GM21737 (cell line): ENCODE results near the gene PDZD2.
"Not testable (repeated sequence)": the region's sequence is repeated elsewhere in the genome, so short reads cannot be mapped to it uniquely, and the experiment has no call there.

Experiments
- ATAC-seq: cut with Tn5 transposase; IDR thresholded peaks from one replicate; pipeline ENCODE4 v1.9.1; 2021; ENCODE audit warnings: mild to moderate bottlenecking, moderate library complexity; ENCODE audit not compliant: unreplicated experiment

The PDZD2 gene

DNA sequence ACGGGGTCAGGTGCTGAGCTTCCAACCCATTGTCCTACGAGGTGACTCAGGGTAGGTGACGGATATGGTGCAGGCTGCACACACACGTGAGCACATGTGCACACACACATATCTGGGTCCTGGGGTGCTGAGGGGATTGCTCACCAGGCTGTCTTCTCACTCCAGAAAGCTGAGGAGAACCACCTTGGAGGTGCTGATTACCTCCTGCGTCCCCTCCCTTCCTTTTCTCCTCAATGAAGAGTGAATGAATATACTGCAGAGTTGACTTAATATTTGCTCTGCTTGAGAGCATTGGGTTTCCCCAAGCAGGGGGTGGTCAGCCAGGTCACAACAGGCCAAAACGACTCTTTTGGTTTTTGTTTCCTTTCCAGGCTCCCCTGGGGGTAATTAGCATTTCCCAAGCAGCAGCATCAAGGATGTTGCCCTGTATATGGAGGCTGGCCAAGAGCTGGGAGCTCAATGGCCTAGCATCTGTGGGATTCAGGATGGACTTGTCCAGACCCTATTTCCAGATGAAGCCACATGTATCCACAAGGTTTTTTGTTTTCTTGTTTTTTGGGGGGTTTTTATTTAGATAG is 49.7 kb downstream of the PDZD2 start:
- ATAC-seq, result no peak

- not testable (repeated sequence) for ATAC-seq
These were observed 52.5 kb downstream of the PDZD2 start for GRCh38 chr5:31691408-31691807.

DNA sequence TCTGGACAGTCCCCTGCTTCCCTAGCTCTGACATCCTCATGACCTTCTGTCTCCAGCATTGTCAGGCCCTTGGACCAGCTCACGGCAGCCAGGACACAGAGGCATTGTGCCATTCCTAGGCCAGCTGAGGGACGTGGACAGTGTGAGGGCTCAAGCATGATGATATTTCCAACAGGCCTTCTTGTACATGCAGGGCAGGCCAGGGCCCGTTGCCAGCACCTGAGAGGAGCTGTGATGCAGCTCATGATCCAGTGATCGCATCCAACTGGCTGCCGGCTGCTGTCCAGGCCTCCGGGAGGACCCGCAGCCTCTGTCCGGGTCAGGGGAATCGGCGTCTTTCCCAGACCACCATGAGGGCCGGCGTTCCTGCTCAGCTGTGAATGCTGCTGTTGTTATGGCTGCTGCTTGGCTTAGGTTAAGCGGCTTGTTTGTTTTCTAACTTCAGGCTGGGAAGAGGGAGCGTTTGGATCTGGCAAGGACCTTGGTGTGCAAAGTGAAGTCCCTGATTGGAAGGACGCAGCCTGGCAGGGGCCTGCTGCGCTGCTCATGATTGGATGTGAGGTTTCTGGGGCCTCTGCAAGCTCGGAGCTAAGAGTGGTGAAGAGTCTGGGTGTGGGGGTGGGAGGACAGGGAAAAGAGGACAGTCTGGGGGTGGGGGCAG is 53.8 kb downstream of the PDZD2 start:
- ATAC-seq, result no peak

GRCh38 chr5:31698673-31699072 is 59.7 kb downstream of the PDZD2 start:
- no peak for ATAC-seq

DNA sequence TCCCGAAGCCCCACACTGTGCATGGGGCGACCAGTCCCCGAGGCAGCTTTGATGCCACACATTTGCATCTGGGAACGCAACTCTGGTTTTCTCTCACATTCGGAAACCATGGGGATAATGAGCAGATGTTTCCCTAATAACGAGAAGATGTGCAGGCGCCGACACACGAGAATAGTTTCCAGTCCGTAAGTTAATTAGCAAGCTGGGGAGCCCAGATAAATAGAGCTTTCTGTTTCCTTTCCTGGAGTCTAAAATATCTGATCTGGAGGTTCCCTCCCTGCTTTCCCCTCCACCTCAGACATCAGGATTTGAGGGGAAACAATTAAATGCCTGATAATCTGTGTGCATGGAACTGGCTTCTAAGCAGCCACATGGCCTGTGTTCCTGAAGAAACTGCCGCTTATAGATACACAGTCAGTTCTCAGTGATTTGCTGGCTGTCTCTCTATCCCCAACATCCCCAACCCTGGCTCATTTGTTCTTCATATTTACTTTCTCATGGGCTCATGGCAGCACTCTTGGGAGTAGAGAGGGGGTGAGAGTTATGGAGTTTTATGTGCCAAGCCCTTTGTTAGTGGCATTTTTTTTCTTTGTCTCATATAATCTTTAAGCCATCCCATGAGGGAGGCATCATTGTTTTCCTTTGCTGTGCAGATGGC is 62.8 kb downstream of the PDZD2 start:
- no peak for ATAC-seq

- ATAC-seq, result no peak
These were observed 63.8 kb downstream of the PDZD2 start for GRCh38 chr5:31702712-31703111.

GRCh38 chr5:31703757-31704156 is 64.8 kb downstream of the PDZD2 start:
- no peak for ATAC-seq

- ATAC-seq, result no peak
These were observed 67.3 kb downstream of the PDZD2 start for GRCh38 chr5:31706186-31706585.

GRCh38 chr5:31707329-31707728 is 68.4 kb downstream of the PDZD2 start:
- no peak for ATAC-seq

GRCh38 chr5:31708089-31708488 is 69.2 kb downstream of the PDZD2 start:
- ATAC-seq, result no peak

DNA sequence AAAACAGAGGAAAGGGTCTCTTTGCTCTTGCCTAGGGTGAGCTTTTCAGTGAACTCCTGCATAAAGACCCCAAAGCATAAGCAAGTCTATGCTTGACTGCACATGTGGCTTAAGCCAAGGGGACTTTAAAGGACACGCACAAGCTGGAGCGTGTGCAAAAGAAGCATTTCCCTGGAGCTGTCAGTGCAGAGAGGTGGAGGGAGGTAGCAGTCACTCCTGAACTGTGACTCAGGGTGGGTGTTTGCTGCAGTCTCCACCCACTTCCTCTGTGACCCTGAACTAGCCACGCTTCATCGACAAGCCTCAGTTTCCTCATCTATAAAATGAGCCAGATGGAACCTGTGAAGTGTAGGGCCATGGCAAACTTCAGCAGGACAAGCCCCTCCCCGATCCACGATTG is 72.4 kb downstream of the PDZD2 start:
- no peak for ATAC-seq

DNA sequence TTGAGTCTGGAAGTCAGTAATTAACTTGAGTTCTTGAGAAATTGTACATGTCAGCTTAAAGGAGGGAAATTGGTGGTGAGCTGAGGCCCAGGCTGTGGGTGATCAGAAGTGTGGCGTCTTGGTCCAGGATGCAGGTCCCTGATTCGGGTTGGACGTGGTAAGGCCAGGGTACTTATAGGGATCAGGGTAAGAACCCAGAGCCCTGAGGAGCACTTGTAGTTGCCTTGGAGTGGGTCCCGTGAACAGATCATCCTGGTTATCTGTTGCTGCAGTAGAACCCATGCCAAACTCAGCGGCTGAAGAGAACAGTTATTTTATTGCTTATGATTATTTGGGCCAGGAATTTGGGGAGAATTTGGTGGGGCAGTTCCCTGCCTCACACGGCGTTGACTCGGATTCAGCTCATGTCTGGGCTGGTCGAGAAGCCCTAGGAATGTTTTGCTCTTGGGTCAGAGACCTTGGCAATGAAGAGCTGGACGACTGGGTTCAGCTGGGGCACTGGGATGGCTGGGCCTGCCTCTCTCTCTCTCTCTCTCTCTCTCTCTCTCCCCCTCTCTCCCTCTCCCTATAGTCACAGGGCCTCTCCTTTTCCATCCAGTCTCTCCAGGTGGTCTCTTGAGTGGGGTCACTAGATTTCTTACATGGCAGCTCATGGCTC is 73.1 kb downstream of the PDZD2 start:
- ATAC-seq, result no peak

- no peak for ATAC-seq
These were observed 78.6 kb downstream of the PDZD2 start for GRCh38 chr5:31717561-31717960.

DNA sequence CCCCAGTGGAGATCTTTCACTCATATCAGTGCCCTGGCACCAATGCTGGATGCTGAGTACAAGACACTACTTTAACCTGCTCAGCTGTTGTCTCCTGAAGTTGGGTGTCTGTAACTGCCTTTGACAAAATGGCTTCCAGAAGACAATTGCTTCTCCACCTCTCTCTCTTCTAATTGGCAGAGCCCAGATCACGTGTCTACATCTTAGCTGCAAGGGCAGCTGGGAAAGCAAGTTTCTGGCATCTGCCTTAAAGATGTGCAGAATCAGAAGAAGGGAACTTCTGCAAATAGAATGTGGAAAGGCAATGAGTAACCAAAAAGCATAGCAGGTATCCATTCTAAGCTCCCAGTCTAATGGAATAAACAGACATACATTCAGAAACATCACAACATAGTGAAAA is 81.1 kb downstream of the PDZD2 start:
- ATAC-seq, result no peak

- no peak for ATAC-seq
These were observed 81.9 kb downstream of the PDZD2 start for GRCh38 chr5:31720811-31721345.

DNA sequence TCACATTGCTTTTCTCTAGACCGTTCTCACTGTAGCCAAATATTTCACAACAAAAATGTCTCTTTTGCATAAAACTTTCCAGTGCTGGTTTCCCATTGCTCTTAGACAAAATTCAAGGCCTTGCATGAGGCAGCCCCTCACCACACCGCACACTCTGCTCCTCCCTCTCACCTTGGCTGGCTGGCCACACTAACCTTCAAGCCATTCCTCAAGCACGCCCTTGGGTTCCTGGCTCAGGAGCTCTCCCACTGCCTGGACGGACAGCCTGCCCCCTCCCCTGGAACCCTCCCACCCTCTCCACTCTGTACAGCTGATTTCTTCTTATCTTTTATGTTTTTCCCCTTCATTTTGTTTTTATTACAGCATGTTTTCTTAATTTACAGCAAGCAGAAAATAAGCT is 83.2 kb downstream of the PDZD2 start:
- no peak for ATAC-seq

GRCh38 chr5:31725996-31726395 is 87.1 kb downstream of the PDZD2 start:
- ATAC-seq, result no peak

GRCh38 chr5:31726952-31727351 is 88.0 kb downstream of the PDZD2 start:
- ATAC-seq, result no peak

- no peak for ATAC-seq
These were observed 89.1 kb downstream of the PDZD2 start for GRCh38 chr5:31728039-31728438.

DNA sequence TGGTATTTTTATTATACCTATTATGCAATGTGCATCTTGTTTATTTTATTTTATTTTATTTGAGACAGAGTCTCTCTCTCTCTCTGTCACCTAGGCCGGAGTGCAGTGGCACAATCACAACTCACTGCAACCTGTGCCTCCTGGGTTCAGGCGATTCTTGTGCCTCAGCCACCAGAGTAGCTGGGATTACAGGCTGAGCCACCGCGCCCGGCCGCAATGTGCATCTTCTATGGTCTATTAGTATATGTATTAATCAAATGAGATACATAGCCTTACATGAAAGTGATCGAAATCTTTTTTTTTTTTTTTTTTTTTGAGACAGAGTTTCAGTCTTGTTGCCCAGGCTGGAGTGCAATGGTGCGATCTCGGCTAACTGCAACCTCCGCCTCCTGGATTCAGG is 89.9 kb downstream of the PDZD2 start:
- ATAC-seq, result not testable (repeated sequence)

- no peak for ATAC-seq
These were observed 91.2 kb downstream of the PDZD2 start for GRCh38 chr5:31730139-31730538.

DNA sequence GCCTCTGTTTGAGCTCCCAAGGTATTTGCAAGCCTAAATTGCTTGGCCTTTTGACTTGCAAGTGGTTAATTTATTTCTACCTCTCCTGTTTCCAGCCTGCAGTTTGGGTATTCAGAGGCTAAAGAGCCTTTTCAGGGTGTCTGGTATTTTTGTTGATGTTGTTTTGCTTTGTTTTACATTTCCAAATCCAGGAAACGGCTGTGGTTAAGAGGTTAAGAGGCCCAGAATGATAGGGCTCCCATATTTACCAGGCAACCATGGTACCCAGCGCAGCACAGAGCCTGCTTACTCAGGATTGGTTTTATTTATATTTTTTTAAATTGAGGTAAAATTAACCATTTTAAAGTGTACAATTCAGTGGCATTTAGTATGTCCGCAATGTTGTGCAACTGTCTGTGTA is 92.1 kb downstream of the PDZD2 start:
- ATAC-seq, result no peak
